Neural cell (in vitro differentiated cells): Measurements from ENCODE around the gene CFAP52. TPM values are rescaled to one million over a fixed set of nuclear protein-coding genes. Genes with fewer than 3 reads are reported as not detected.

Experiments
- H2AFZ ChIP-seq: fragments of 200-600, 300-800 bp; sonication (generic), shearing (Covaris generic); 2 replicates; pipeline ENCODE4 v1.6.0; 2014; ENCODE audit warnings: low read depth, mild to moderate bottlenecking, antibody characterized with exemption, low read length, moderate library complexity
- H3F3A ChIP-seq: fragments of 200-600 bp; shearing (Covaris generic); 2 replicates; pipeline ENCODE4 v1.6.1; 2016; ENCODE audit warnings: mild to moderate bottlenecking, moderate library complexity, mixed read lengths, antibody characterized with exemption, low read length; ENCODE audit not compliant: insufficient read depth, poor library complexity, severe bottlenecking
- H3K27ac ChIP-seq: fragments of 200-600, 300-800 bp; sonication (generic), shearing (Covaris generic); 2 replicates; pipeline ENCODE4 v1.5.1; 2014; ENCODE audit warnings: mild to moderate bottlenecking, low read length, moderate library complexity
- H3K27me3 ChIP-seq: fragments of 300-800, 200-600 bp; sonication (generic), shearing (Covaris generic); 2 replicates; pipeline ENCODE4 v1.6.0; 2014; ENCODE audit warnings: mild to moderate bottlenecking, low read depth, low read length, moderate library complexity; ENCODE audit not compliant: insufficient read depth
- H3K36me3 ChIP-seq: fragments of 300-800, 200-600 bp; sonication (generic), shearing (Covaris generic); 2 replicates; pipeline ENCODE4 v1.5.1; 2014; ENCODE audit warnings: mild to moderate bottlenecking, antibody characterized with exemption, low read length, moderate library complexity; ENCODE audit not compliant: insufficient read depth
- H3K4me2 ChIP-seq: fragments of 300-800, 200-600 bp; sonication (generic), shearing (Covaris generic); 2 replicates; pipeline ENCODE4 v1.6.0; 2014; ENCODE audit warnings: mild to moderate bottlenecking, low read length
- H3K4me3 ChIP-seq: fragments of 300-800, 200-600 bp; sonication (generic), shearing (Covaris generic); 2 replicates; pipeline ENCODE4 v1.5.1; 2014; ENCODE audit warnings: mild to moderate bottlenecking, low read length, moderate library complexity
- H3K79me2 ChIP-seq: fragments of 200-600 bp; shearing (Covaris generic); replicated peaks from 2 replicates; pipeline ENCODE4 v1.6.0; 2014; ENCODE audit warnings: mild to moderate bottlenecking, low read length, moderate library complexity; ENCODE audit not compliant: insufficient read depth
- H3K9ac ChIP-seq: fragments of 300-800, 200-600 bp; sonication (generic), shearing (Covaris generic); 2 replicates; pipeline ENCODE4 v1.6.1; 2016; ENCODE audit warnings: mild to moderate bottlenecking, low read length, mixed read lengths
- H3K9me2 ChIP-seq: fragments of 200-600 bp; shearing (Covaris generic); 2 replicates; pipeline ENCODE4 v1.6.1; 2016; ENCODE audit warnings: mild to moderate bottlenecking, low read length, mixed read lengths; ENCODE audit not compliant: insufficient read depth
- H3K9me3 ChIP-seq: fragments of 200-600, 300-800 bp; sonication (generic), shearing (Covaris generic); 2 replicates; pipeline ENCODE4 v1.6.1; 2016; ENCODE audit warnings: mild to moderate bottlenecking, mixed run types, low read length, moderate library complexity, mixed read lengths
- H4K20me1 ChIP-seq: fragments of 200-600 bp; shearing (Covaris generic); 2 replicates; pipeline ENCODE4 v1.6.1; 2016; ENCODE audit warnings: mild to moderate bottlenecking, mixed run types; ENCODE audit not compliant: insufficient read depth
- CTCF ChIP-seq: fragments of 450-650 bp; IDR thresholded peaks from 2 replicates; pipeline ENCODE4 v1.5.1; 2014; ENCODE audit warnings: antibody characterized with exemption, mild to moderate bottlenecking, moderate library complexity; ENCODE audit not compliant: poor library complexity, severe bottlenecking
- EP300 ChIP-seq: fragments of 450-650 bp; conservative IDR thresholded peaks from 2 replicates; pipeline ENCODE4 v1.6.1; 2014; ENCODE audit warnings: antibody characterized with exemption, mild to moderate bottlenecking, moderate library complexity; ENCODE audit not compliant: poor library complexity, severe bottlenecking
- EZH2 ChIP-seq: fragments of 200-600, 300-800 bp; shearing (Covaris generic), sonication (generic); IDR thresholded peaks from 2 replicates; pipeline ENCODE4 v1.6.1; 2014; ENCODE audit warnings: antibody characterized with exemption, low read length, borderline replicate concordance, mild to moderate bottlenecking; ENCODE audit not compliant: insufficient read depth, poor library complexity, severe bottlenecking
- MXI1 ChIP-seq: fragments of 450-650 bp; conservative IDR thresholded peaks from 2 replicates; pipeline ENCODE4 v1.6.1; 2014; ENCODE audit warnings: antibody characterized with exemption, mild to moderate bottlenecking; ENCODE audit not compliant: poor library complexity, severe bottlenecking
- POLR2AphosphoS5 ChIP-seq: IDR thresholded peaks from 2 replicates; pipeline ENCODE4 v1.6.1; 2012
- RAD21 ChIP-seq: fragments of 450-650 bp; conservative IDR thresholded peaks from 2 replicates; pipeline ENCODE4 v1.6.1; 2014; ENCODE audit warnings: antibody characterized with exemption, mild to moderate bottlenecking, moderate library complexity
- REST ChIP-seq: IDR thresholded peaks from 2 replicates; pipeline ENCODE4 v1.6.1; 2012; ENCODE audit warnings: borderline replicate concordance
- SMC3 ChIP-seq: fragments of 450-650 bp; conservative IDR thresholded peaks from 2 replicates; pipeline ENCODE4 v1.6.1; 2014; ENCODE audit warnings: antibody characterized with exemption, mild to moderate bottlenecking, moderate library complexity; ENCODE audit not compliant: poor library complexity
- TAF1 ChIP-seq: IDR thresholded peaks from 2 replicates; pipeline ENCODE4 v1.6.1; 2012; ENCODE audit warnings: low read depth
- polyA plus RNA-seq: library from polyadenylated mRNA; depleted of rRNA; stranded (reverse); fragments of >200 nt; gene quantifications from 2 replicates; pipeline ENCODE4 v1.2.3, GENCODE V29; 2014

CFAP52 gene
- polyA plus RNA-seq, 1 donor from 2014 or later = 1.9 TPM

GRCh38 chr17:9536061-9536460, 40.4 kb upstream of the CFAP52 start:
- H3K9me2 ChIP-seq = no peaks in the 10 kb centered on the region
- no peaks in the 10 kb centered on the region for H4K20me1 ChIP-seq
- no peaks in the 10 kb centered on the region for H3K27me3 ChIP-seq
- no peaks in the 10 kb centered on the region for H3K9me3 ChIP-seq
- no peak overlapping the region for H2AFZ ChIP-seq
- no peak overlapping the region for H3K4me3 ChIP-seq
- no peak overlapping the region for H3K4me2 ChIP-seq
- H3K9ac ChIP-seq = no peak overlapping the region
- no peaks in the 10 kb centered on the region for H3K36me3 ChIP-seq
- no peaks in the 10 kb centered on the region for H3K79me2 ChIP-seq
- no peaks in the 10 kb centered on the region for H3F3A ChIP-seq
- TF ChIP-seq CTCF = no peak
- TF ChIP-seq MXI1 = no peak
- TF ChIP-seq SMC3 = no peak
- no peak for TF ChIP-seq POLR2AphosphoS5
- TF ChIP-seq TAF1 = no peak
- TF ChIP-seq EZH2 = no peak
- TF ChIP-seq REST = no peak
- no peak for TF ChIP-seq RAD21
- no peak for TF ChIP-seq EP300
- no peak overlapping the region for H3K27ac ChIP-seq

GRCh38 chr17:9537177-9537776, 39.2 kb upstream of the CFAP52 start:
- Histone ChIP-seq H4K20me1 (no peaks in the 10 kb centered on the region), H3K9me3 (no peaks in the 10 kb centered on the region), H3K27ac (no peak overlapping the region), H3K4me2 (no peak overlapping the region), H3F3A (no peaks in the 10 kb centered on the region), H3K79me2 (no peaks in the 10 kb centered on the region), H3K27me3 (no peaks in the 10 kb centered on the region), H2AFZ (no peak overlapping the region), H3K9ac (no peak overlapping the region), H3K4me3 (no peak overlapping the region), H3K9me2 (no peaks in the 10 kb centered on the region), H3K36me3 (no peaks in the 10 kb centered on the region)
- TF ChIP-seq CTCF = no peak
- TF ChIP-seq REST = no peak
